Activated CD4-positive, alpha-beta memory T cell treated with anti-CD3 and anti-CD28 coated beads, Interleukin-2, amount 10 ng/mL, durations not matched to agents 7 days and 5 days (primary cell): Measurements from ENCODE around the gene BCAM. TPM values are rescaled to one million over a fixed set of nuclear protein-coding genes. Genes with fewer than 3 reads are reported as not detected.
"Not testable (repeated sequence)": the region's sequence is repeated elsewhere in the genome, so short reads cannot be mapped to it uniquely, and the experiment has no call there.

Experiments used
- CTCF ChIA-PET: fragments of 350-600 bp; sonication (Branson Sonifier 250); formaldehyde crosslinking; loops from one replicate; lab custom pipeline; 2021; ENCODE audit warnings: antibody characterized with exemption, inconsistent platforms; lab: Charles Lee
- POLR2A ChIA-PET: fragments of 350-600 bp; sonication (Branson Sonifier 250); formaldehyde crosslinking; loops from one replicate; lab custom pipeline; 2021; ENCODE audit warnings: antibody characterized with exemption; lab: Charles Lee
- DNase-seq: peaks from one replicate; pipeline ENCODE4 v3.0.0-alpha.2; 2020
- H3K27ac Mint-ChIP-seq: one replicate; pipeline ENCODE4 v1.8.0; 2021; ENCODE audit warnings: mild to moderate bottlenecking, mixed read lengths
- H3K27me3 Mint-ChIP-seq: one replicate; pipeline ENCODE4 v1.8.0; 2021; ENCODE audit warnings: mixed read lengths
- H3K36me3 Mint-ChIP-seq: one replicate; pipeline ENCODE4 v1.8.0; 2021; ENCODE audit warnings: low read depth, mixed read lengths
- H3K4me1 Mint-ChIP-seq: one replicate; pipeline ENCODE4 v1.8.0; 2021; ENCODE audit warnings: mixed read lengths
- H3K4me3 Mint-ChIP-seq: one replicate; pipeline ENCODE4 v1.8.0; 2021; ENCODE audit warnings: mild to moderate bottlenecking, mixed read lengths
- H3K9me3 Mint-ChIP-seq: one replicate; pipeline ENCODE4 v1.8.0; 2021; ENCODE audit warnings: mixed read lengths
- total RNA-seq, 2 experiments: library from RNA; stranded (reverse); gene quantifications; one replicate each; pipeline ENCODE4 v1.2.3, GENCODE V29; 2021

Gene BCAM
- total RNA-seq, 2 experiments from 2014 or later, result not detected

DNA sequence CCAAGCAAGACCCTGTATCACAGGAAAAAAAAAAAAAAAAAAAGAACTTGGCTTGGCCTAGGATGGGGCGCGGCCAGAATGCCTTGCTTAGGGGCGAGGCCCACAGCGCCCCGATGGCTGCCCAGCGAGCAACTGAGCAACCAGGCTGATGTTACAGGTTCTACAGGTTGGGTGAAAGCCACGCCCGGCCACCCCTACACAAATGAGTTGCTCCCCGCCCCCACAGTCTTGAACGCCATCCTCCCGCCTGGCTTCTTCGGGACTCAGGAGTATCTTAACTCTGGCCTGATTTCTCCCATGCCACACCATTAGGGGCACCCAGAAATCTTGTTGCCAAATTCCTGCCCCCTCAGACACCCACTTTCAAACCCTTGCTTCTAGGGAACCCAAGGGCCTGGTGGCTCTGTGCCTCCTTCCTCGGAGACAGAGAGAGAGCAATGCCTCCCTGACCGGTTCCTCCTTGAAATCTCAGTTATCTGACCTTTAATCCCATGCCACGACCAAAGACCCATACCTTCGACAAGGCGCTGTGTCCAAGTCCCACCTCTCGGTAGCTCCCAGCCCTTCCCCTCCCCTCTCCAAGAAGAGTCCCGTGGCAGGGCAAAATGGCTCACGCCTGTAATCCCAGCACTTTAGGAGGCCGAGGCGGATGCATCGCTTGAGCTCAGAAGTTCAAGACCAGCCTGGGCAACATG, 32.4 kb upstream of the BCAM start:
- Mint-ChIP-seq H3K4me1 (peaks cover 5% of the 10 kb centered on the region), H3K4me3 (no peak overlapping the region), H3K9me3 (no peaks in the 10 kb centered on the region), H3K36me3 (no peaks in the 10 kb centered on the region), H3K27ac (no peak overlapping the region), H3K27me3 (peaks cover 6% of the 10 kb centered on the region)
- DNase-seq, result no peak
- CTCF ChIA-PET, result interaction anchor here (0.6 to 6.9 kb wide), 2 partner anchors 52 to 132 kb away, joined by 3 to 336 read pairs; no protein-coding TSS in a partner anchor
- POLR2A ChIA-PET, result no interaction called here

DNA sequence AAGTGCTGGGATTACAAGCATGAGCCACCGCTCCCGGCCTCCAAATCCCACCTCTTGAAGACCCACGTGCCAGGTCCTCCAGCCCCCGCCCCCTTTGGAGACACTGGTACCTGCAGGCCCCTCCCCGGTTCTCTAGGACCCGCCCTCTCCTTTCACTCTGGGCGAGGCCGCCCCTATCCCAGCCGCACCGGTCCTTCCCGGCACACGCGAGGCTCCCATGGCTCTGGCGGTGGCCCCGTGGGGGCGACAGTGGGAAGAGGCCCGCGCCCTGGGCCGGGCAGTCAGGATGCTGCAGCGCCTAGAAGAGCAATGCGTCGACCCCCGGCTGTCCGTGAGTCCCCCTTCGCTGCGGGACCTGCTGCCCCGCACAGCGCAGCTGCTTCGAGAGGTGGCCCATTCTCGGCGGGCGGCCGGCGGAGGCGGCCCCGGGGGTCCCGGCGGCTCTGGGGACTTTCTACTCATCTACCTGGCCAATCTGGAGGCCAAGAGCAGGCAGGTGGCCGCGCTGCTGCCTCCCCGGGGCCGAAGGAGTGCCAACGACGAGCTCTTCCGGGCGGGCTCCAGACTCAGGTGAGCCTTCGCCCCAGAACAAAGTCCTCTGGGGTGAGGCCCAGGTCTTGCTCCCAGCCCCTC, 31.1 kb upstream of the BCAM start, which contains the start of gene CBLC:
TSS of gene CBLC (plus strand) at position 176 of the 633 bp plus-strand sequence. CDS start at position 218, 42 bp downstream.
- ChIA-PET POLR2A (no interaction called here), CTCF (interaction anchor here (1.2 kb wide), 1 partner anchor 54 kb away, joined by 3 read pairs; no protein-coding TSS in a partner anchor)
- Mint-ChIP-seq H3K27me3 (peaks cover 6% of the 10 kb centered on the region), H3K4me1 (peaks cover 3% of the 10 kb centered on the region), H3K36me3 (no peaks in the 10 kb centered on the region), H3K4me3 (no peak within 1 kb of the TSS), H3K9me3 (no peaks in the 10 kb centered on the region), H3K27ac (no peak within 1 kb of the TSS)
- no peak for DNase-seq

GRCh38 chr19:44779150-44779549, 29.8 kb upstream of the BCAM start:
- Mint-ChIP-seq H3K4me1 (peaks cover under 1% of the 10 kb centered on the region), H3K4me3 (no peak overlapping the region), H3K9me3 (no peaks in the 10 kb centered on the region), H3K27me3 (no peaks in the 10 kb centered on the region), H3K36me3 (no peaks in the 10 kb centered on the region), H3K27ac (no peak overlapping the region)
- ChIA-PET POLR2A (no interaction called here), CTCF (interaction anchor here (0.7 to 2.1 kb wide), 3 partner anchors 8 to 55 kb away, joined by 3 to 6 read pairs (median 3); no protein-coding TSS in a partner anchor)
- DNase-seq, result no peak

DNA sequence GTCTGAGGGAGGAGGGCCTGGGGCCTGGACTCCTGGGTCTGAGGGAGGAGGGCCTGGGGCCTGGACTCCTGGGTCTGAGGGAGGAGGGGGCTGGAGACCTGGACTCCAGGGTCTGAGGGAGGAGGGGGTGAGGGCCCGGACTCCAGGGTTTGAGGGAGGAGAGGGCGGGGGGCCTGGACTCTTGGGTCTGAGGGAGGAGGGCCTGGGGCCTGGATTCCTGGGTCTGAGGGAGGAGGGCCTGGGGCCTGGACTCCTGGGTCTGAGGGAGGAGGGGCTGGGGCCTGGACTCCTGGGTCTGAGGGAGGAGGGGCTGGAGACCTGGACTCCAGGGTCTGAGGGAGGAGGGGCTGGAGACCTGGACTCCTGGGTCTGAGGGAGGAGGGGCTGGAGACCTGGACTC, 27.2 kb upstream of the BCAM start:
- H3K4me1 Mint-ChIP-seq, POLR2A ChIA-PET, H3K27ac Mint-ChIP-seq, H3K27me3 Mint-ChIP-seq, H3K9me3 Mint-ChIP-seq, H3K36me3 Mint-ChIP-seq, H3K4me3 Mint-ChIP-seq, DNase-seq: not testable (repeated sequence)
- CTCF ChIA-PET, result interaction anchor here (1.6 kb wide), 1 partner anchor 10 kb away, joined by 11 read pairs; no protein-coding TSS in a partner anchor

DNA sequence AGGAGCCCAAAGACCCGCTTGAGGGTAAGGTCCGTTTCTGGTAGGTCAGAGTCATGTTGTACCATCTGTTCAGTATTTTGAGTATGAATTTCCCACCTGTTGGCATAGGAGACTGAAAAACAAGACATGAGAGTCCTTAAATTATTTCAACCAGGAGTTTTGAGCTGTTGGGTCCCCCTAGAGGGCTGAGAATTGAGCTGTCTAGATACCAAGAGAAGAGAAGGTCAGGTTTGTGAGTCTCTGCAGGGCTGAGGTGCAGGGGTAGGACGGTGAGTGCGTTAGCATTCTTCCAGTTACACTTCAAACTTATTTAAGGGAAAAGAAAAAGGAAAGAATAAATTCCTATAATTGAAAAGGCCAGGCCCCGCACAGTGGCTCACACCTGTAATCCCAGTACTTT, 26.2 kb upstream of the BCAM start:
- H3K27ac Mint-ChIP-seq, result no peak overlapping the region
- H3K9me3 Mint-ChIP-seq, result no peaks in the 10 kb centered on the region
- no peaks in the 10 kb centered on the region for H3K36me3 Mint-ChIP-seq
- H3K27me3 Mint-ChIP-seq, result no peaks in the 10 kb centered on the region
- no peak overlapping the region for H3K4me3 Mint-ChIP-seq
- peaks cover 4% of the 10 kb centered on the region for H3K4me1 Mint-ChIP-seq
- no peak for DNase-seq
- CTCF ChIA-PET, result interaction anchor here (0.7 to 2.7 kb wide), 6 partner anchors 8 to 212 kb away, joined by 3 to 17 read pairs (median 6); no protein-coding TSS in a partner anchor
- POLR2A ChIA-PET, result no interaction called here

GRCh38 chr19:44783545-44783944, 25.4 kb upstream of the BCAM start:
- no peaks in the 10 kb centered on the region for H3K36me3 Mint-ChIP-seq
- CTCF ChIA-PET, result interaction anchor here (0.8 to 2.7 kb wide), 13 partner anchors 9 to 212 kb away, joined by 3 to 17 read pairs (median 4); partner anchors contain the start of gene NECTIN2

DNA sequence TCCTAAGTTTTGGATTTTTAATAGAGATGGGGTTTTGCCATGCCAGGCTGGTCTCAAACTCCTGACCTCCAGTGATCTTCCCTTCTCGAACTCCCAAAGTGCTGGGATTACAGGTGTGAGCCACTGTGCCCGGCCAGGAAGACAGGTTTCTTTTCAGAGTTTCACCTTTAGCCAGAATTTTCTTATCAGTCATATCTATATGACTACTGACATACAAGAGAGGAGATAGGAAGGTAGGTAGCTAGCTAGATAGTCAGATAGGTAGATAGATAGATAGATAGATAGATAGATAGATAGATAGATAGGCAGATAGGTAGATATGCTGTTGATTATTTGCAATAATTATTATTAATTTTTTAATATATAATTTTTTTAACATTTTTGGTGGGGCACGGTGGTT, 23.6 kb upstream of the BCAM start:
- H3K4me1 Mint-ChIP-seq, result peaks cover 4% of the 10 kb centered on the region
- DNase-seq, result no peak
- H3K4me3 Mint-ChIP-seq, result no peak overlapping the region
- ChIA-PET CTCF (interaction anchor here (0.9 to 2.7 kb wide), 4 partner anchors 14 to 149 kb away, joined by 3 to 17 read pairs (median 3); no protein-coding TSS in a partner anchor), POLR2A (no interaction called here)
- H3K9me3 Mint-ChIP-seq, result no peaks in the 10 kb centered on the region
- no peak overlapping the region for H3K27ac Mint-ChIP-seq
- H3K27me3 Mint-ChIP-seq, result no peaks in the 10 kb centered on the region
- no peaks in the 10 kb centered on the region for H3K36me3 Mint-ChIP-seq

More at GRCh38 chr19:44783545-44783944, 25.4 kb upstream of the BCAM start:
- no peaks in the 10 kb centered on the region for H3K9me3 Mint-ChIP-seq
- H3K4me3 Mint-ChIP-seq, result no peak overlapping the region
- H3K4me1 Mint-ChIP-seq, result peaks cover 4% of the 10 kb centered on the region
- H3K27me3 Mint-ChIP-seq, result no peaks in the 10 kb centered on the region
- no peak for DNase-seq
- POLR2A ChIA-PET, result no interaction called here
- no peak overlapping the region for H3K27ac Mint-ChIP-seq

GRCh38 chr19:44785993-44786392, 22.9 kb upstream of the BCAM start:
- Mint-ChIP-seq H3K4me3 (no peak overlapping the region), H3K4me1 (peaks cover 4% of the 10 kb centered on the region), H3K9me3 (no peaks in the 10 kb centered on the region), H3K27ac (no peak overlapping the region), H3K36me3 (no peaks in the 10 kb centered on the region), H3K27me3 (no peaks in the 10 kb centered on the region)
- CTCF ChIA-PET, result interaction anchor here (0.9 to 1.0 kb wide), 2 partner anchors 12 to 15 kb away, joined by 3 read pairs; no protein-coding TSS in a partner anchor
- POLR2A ChIA-PET, result no interaction called here
- no peak for DNase-seq

DNA sequence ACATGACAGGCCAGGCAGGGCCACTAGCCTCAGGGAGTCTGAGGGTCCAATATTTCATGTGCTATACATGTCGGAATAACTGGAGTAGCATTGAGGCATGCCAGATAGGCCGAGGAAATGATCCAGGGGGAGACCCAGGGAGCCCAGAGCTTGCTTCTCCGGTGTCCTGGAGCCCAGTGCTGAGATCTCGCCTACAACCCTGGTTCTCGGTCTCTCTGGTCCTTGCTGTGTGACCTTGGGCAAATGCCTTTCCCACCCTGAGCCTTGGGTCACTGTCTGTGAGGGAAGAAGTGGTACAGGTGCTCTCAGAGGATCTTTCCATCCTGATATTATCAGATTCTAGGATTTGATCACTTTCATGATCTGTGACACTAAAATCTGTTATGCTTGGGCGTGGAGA, 19.9 kb upstream of the BCAM start:
- Mint-ChIP-seq H3K27ac (no peak overlapping the region), H3K36me3 (no peaks in the 10 kb centered on the region), H3K4me3 (no peak overlapping the region), H3K9me3 (no peaks in the 10 kb centered on the region), H3K27me3 (no peaks in the 10 kb centered on the region), H3K4me1 (peaks cover 4% of the 10 kb centered on the region)
- ChIA-PET CTCF (interaction anchor here (0.9 to 1.5 kb wide), 2 partner anchors 10 to 65 kb away, joined by 3 to 5 read pairs; no protein-coding TSS in a partner anchor), POLR2A (no interaction called here)
- DNase-seq, result no peak

DNA sequence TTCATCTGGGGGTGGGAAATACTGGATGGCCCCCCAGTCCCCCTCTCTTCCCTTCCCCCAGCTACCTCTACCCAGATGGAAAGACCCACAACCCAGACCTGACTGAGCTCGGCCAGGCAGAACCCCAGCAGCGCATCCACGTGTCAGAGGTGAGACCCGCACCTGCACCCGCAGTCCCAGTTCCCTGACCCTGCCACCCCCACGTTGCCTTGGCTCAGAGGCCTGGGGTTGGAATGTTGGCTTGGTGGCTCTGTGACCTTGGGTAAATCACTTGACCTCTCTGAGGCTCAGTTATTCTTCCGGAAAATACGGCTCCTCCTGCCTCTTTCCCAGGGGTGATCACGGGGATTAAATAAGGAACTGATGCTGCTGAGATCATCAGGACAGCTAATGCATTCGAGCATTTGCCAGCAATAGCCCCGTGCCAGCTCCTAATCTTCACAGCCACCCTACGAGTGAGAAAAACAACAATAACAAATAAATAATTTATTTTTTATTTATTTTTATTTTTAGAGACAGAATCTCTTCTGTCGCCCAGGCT, 18.9 kb upstream of the BCAM start:
- CTCF ChIA-PET, result interaction anchor here (1.5 kb wide), 1 partner anchor 66 kb away, joined by 5 read pairs; no protein-coding TSS in a partner anchor
- Mint-ChIP-seq H3K27ac (no peak overlapping the region), H3K9me3 (no peaks in the 10 kb centered on the region)

GRCh38 chr19:44792281-44792680, 16.6 kb upstream of the BCAM start:
- no peaks in the 10 kb centered on the region for H3K36me3 Mint-ChIP-seq
- no peak overlapping the region for H3K4me3 Mint-ChIP-seq
- DNase-seq, result no peak
- ChIA-PET CTCF (interaction anchor here (1.1 kb wide), 1 partner anchor 68 kb away, joined by 3 read pairs; no protein-coding TSS in a partner anchor), POLR2A (no interaction called here)
- peaks cover 9% of the 10 kb centered on the region for H3K4me1 Mint-ChIP-seq
- H3K9me3 Mint-ChIP-seq, result no peaks in the 10 kb centered on the region
- H3K27ac Mint-ChIP-seq, result no peak overlapping the region
- no peaks in the 10 kb centered on the region for H3K27me3 Mint-ChIP-seq

More for the DNA sequence above, 18.9 kb upstream of the BCAM start:
- DNase-seq, result no peak
- Mint-ChIP-seq H3K4me3 (no peak overlapping the region), H3K4me1 (no peaks in the 10 kb centered on the region), H3K27me3 (no peaks in the 10 kb centered on the region), H3K36me3 (no peaks in the 10 kb centered on the region)
- POLR2A ChIA-PET, result no interaction called here

GRCh38 chr19:44794610-44795009, 14.3 kb upstream of the BCAM start:
- Mint-ChIP-seq H3K27me3 (no peaks in the 10 kb centered on the region), H3K9me3 (no peaks in the 10 kb centered on the region), H3K4me1 (peaks cover 20% of the 10 kb centered on the region), H3K27ac (no peak overlapping the region), H3K4me3 (no peak overlapping the region), H3K36me3 (no peaks in the 10 kb centered on the region)
- ChIA-PET CTCF (interaction anchor here (0.8 to 1.2 kb wide), 2 partner anchors 12 to 24 kb away, joined by 3 to 4 read pairs; no protein-coding TSS in a partner anchor), POLR2A (no interaction called here)
- no peak for DNase-seq
